ENCODE data around the gene PLLP. TPM values are rescaled to one million over a fixed set of nuclear protein-coding genes. Genes with fewer than 3 reads are reported as not detected.

PLLP gene
- total RNA-seq, 1 experiment from 2014 or later, result 0.72 TPM

DNA sequence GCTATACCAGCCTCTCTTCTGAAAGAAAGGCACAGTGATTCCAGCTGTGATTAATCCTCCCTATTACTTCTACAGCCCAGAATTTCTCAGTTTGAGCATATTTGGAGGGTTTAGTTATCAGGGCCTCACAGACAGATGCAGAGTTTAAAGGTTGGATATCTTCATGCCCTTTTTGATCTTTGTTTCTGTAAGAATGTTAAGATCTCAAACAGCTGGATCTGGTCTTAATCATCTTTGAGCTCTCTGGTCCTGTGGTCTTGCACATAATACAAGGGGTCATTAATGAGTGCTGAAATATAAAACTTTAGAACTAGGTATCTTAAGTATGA, 48.5 kb downstream of the PLLP start:
- Histone ChIP-seq H3K27me3 (ENCODE audit: control insufficient read depth, insufficient read depth, low read length) (no peaks in the 10 kb centered on the region), H3K4me3 (ENCODE audit: low read depth in 2 of 2, low read length in 2 of 2) (no peak overlapping the region), H3K9me3 (ENCODE audit: control insufficient read depth, insufficient read depth, low read depth, low read length) (no peaks in the 10 kb centered on the region), H3K36me3 (ENCODE audit: control insufficient read depth, insufficient read depth, low read length) (peaks cover 11% of the 10 kb centered on the region), H3K27ac (ENCODE audit: low read length) (no peak overlapping the region), H3K4me1 (ENCODE audit: control insufficient read depth, insufficient read depth, low read length) (no peaks in the 10 kb centered on the region)
- ATAC-seq, result no peak
- TF ChIP-seq, protein P1, sequence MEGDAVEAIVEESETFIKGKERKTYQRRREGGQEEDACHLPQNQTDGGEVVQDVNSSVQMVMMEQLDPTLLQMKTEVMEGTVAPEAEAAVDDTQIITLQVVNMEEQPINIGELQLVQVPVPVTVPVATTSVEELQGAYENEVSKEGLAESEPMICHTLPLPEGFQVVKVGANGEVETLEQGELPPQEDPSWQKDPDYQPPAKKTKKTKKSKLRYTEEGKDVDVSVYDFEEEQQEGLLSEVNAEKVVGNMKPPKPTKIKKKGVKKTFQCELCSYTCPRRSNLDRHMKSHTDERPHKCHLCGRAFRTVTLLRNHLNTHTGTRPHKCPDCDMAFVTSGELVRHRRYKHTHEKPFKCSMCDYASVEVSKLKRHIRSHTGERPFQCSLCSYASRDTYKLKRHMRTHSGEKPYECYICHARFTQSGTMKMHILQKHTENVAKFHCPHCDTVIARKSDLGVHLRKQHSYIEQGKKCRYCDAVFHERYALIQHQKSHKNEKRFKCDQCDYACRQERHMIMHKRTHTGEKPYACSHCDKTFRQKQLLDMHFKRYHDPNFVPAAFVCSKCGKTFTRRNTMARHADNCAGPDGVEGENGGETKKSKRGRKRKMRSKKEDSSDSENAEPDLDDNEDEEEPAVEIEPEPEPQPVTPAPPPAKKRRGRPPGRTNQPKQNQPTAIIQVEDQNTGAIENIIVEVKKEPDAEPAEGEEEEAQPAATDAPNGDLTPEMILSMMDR (IDR thresholded peaks at IDR 0.05), result no peak
- TF ChIP-seq SIN3A (IDR thresholded peaks at IDR 0.05; ENCODE audit: borderline replicate concordance, insufficient read depth, low read depth, low read length) (no peak), TCF7L2 (IDR thresholded peaks at IDR 0.05; ENCODE audit: low read depth, low read length) (no peak), REST (IDR thresholded peaks at IDR 0.05; ENCODE audit: insufficient read depth in 1 of 2, low read depth in 2 of 2, low read length in 1 of 2) (no peak), POLR2AphosphoS5 (IDR thresholded peaks at IDR 0.05; ENCODE audit: low read depth, low read length) (no peak)
- in situ Hi-C loops (cut with HindIII; ENCODE audit: low pct_unique_long_range_greater_than_20kb, low sequenced_read_pairs) (no loop called here), intact Hi-C loops (cut with micrococcal nuclease; ENCODE audit: unreplicated experiment) (no loop called here)
- no TSS peak for BruUV-seq (replicated peaks)
- ChIA-PET CTCF (no interaction called here), POLR2A (interaction anchor here (0.7 to 1.2 kb wide), 2 partner anchors 9 to 44 kb away, joined by 3 read pairs; partner anchors contain the start of gene ARL2BP)
- no peak for DNase-seq (ENCODE audit: low read depth, low spot score)

DNA sequence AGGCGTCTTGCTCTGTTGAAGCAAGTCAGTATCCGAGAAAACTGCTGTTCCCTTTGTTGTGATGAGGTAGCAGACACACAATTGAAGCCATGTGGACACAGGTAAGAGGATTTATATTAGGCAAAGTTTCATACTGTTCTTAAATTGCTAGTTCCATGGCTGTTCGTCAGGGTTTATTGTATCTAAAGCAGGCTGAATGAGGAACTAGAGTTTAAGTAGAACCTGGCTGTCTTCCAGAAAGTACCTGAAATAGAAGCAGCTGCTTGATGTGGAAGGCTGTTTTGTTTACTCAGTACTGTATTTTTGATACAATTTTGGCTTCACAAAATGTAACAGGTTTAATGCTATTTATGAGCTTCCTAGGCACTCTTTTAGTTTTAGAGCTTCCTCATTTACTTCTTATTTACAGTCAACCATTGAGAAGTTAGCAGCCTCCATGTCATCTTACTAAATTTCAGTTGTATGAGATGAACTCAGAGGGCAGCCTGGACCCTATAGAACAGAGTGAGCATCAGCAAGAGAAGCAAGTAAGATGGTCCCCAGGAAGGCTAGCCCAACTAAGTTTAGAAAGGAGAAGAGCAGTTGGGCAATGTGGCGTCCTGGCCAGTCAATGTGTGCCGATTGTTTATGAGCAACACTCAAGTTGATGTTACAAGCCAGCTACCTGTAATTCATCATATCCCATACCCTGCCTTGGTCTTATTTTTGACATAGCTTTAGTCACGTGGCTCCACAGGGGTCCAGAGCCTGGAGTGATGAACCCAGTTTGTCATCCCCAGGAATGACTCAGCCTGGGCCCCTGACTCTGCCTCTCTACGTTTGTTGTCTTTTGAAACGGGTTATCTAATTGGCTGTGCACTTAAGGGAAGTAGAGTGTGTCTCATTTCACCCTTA, 49.1 kb downstream of the PLLP start:
- no TSS peak for BruUV-seq (replicated peaks)
- H3K36me3 ChIP-seq (ENCODE audit: control insufficient read depth, insufficient read depth, low read length), result peaks cover 15% of the 10 kb centered on the region
- no peaks in the 10 kb centered on the region for H3K9me3 ChIP-seq (ENCODE audit: control insufficient read depth, insufficient read depth, low read depth, low read length)
- in situ Hi-C loops (cut with HindIII; ENCODE audit: low pct_unique_long_range_greater_than_20kb, low sequenced_read_pairs), result no loop called here
- DNase-seq (ENCODE audit: low read depth, low spot score) (no peak), ATAC-seq (no peak)
- POLR2A ChIA-PET, result interaction anchor here (0.7 to 1.2 kb wide), 2 partner anchors 10 to 43 kb away, joined by 3 read pairs; partner anchors contain the start of gene ARL2BP
- H3K4me3 ChIP-seq (ENCODE audit: low read depth in 2 of 2, low read length in 2 of 2), result no peak overlapping the region
- intact Hi-C loops (cut with micrococcal nuclease; ENCODE audit: unreplicated experiment), result no loop called here
- H3K27me3 ChIP-seq (ENCODE audit: control insufficient read depth, insufficient read depth, low read length), result no peaks in the 10 kb centered on the region
- no peak overlapping the region for H3K27ac ChIP-seq (ENCODE audit: low read length)
- CTCF ChIA-PET, result interaction anchor here (0.5 kb wide), 1 partner anchor 190 kb away, joined by 3 read pairs; no protein-coding TSS in a partner anchor
- TF ChIP-seq POLR2AphosphoS5 (IDR thresholded peaks at IDR 0.05; ENCODE audit: low read depth, low read length) (no peak), REST (IDR thresholded peaks at IDR 0.05; ENCODE audit: insufficient read depth in 1 of 2, low read depth in 2 of 2, low read length in 1 of 2) (no peak), TCF7L2 (IDR thresholded peaks at IDR 0.05; ENCODE audit: low read depth, low read length) (no peak), SIN3A (IDR thresholded peaks at IDR 0.05; ENCODE audit: borderline replicate concordance, insufficient read depth, low read depth, low read length) (no peak)
- TF ChIP-seq, protein P1 (IDR thresholded peaks at IDR 0.05), result no peak
- H3K4me1 ChIP-seq (ENCODE audit: control insufficient read depth, insufficient read depth, low read length), result no peaks in the 10 kb centered on the region
